GM11168 (cell line): ENCODE measurements around the gene MCM9.
"Not testable (repeated sequence)": the region's sequence is repeated elsewhere in the genome, so short reads cannot be mapped to it uniquely, and the experiment has no call there.

Source experiments
- in situ Hi-C: fragments of 300-500 bp; cut with MboI; formaldehyde crosslinking; loops from one replicate; pipeline ENCODE4 v1.12.0; 2022; ENCODE audit warnings: low sequenced_read_pairs; ENCODE audit not compliant: unreplicated experiment

The MCM9 gene

GRCh38 chr6:118776607-118777549 lies 158.1 kb downstream of the MCM9 start:
- in situ Hi-C loops = loop anchor here (10.0 to 25.0 kb wide), 2 partner anchors 62 to 490 kb away; no protein-coding TSS in a partner anchor

DNA sequence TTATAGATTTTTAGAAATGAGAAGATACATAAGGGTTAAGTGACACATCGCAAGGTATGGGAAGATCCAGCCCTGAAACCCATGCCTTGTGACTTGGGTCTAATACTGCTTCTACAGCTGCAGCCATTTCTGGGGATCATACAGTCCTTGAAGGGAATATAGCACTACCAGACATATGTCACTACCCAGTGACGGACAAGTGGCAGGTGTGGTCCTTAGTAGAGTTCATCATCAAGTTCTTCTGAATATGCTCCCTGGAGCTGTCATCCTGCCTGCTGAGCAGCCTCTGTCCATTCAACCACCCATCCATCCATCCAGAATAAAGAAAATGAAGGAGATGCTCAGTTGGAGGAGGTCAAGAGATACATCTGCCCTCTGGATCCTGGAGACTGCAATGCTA lies 159.6 kb downstream of the MCM9 start:
- in situ Hi-C loops = loop anchor here (10.0 to 25.0 kb wide), 2 partner anchors 61 to 488 kb away; no protein-coding TSS in a partner anchor

DNA sequence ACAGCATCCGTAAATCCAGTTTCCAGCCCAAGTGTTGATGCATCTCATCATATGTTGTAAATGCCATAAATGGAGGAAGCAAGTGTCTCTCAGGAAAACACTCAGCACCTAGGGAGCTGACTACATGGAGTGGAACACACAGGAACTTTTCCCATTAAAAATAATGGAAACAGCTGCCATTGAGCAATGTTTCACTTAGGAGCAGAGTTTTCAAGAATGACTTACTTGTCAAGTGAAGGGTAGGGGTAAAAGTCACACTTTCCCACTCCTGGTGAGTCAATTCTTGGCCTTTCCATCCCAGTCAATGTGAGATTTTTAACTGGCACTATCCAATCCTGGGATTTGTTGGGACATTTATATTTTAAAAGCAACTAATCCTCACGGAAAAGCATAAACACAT lies 160.4 kb downstream of the MCM9 start:
- in situ Hi-C loops = loop anchor here (10.0 kb wide), 1 partner anchor 60 kb away; no protein-coding TSS in a partner anchor

- in situ Hi-C loops = loop anchor here (10.0 kb wide), 1 partner anchor 58 kb away; no protein-coding TSS in a partner anchor
These were observed 162.1 kb downstream of the MCM9 start for GRCh38 chr6:118772886-118773285.

DNA sequence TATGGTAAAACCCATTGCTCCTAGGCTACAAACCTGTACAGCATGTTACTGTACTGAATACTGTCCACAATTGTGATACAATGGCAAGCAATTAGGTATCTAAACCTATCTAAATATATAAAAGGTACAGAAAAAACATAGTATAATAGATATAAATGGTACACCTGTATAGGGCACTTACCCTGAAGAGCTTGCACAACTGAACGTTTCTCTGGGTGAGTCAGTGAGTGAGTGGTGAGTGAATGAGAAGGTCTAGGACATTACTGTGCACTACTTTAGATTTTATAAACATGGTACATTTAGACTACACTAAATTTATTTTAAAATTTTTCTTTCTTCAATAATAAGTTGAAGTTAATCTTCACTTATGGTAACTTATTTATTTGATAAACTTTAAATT lies 163.7 kb downstream of the MCM9 start:
- in situ Hi-C loops = loop anchor here (10.0 kb wide), 1 partner anchor 56 kb away; no protein-coding TSS in a partner anchor

- in situ Hi-C loops = loop anchor here (10.0 kb wide), 1 partner anchor 56 kb away; no protein-coding TSS in a partner anchor
These were observed 164.1 kb downstream of the MCM9 start for GRCh38 chr6:118770835-118771234.

GRCh38 chr6:118770112-118770788 lies 164.7 kb downstream of the MCM9 start:
- in situ Hi-C loops = loop anchor here (10.0 kb wide), 1 partner anchor 55 kb away; no protein-coding TSS in a partner anchor

DNA sequence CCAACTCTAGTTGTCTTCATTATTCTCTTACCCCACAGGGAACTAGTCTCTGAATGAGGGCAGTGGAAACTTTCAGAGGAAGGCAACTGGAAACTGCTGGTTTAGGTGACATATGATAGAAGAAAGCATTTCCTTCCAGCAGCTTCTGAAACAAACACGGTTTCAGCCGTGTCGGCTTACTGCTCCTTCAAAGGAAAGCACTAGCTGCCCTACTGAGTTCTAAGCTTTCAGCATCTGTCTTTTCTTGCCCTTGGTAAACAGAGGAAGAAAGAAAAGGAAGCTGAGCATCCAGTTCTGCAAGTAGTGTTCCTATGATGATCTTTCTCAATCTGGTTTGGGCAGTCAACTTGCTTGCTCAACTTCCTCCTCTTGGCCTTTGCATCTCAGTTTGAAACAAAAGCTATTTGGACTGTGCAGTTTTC lies 166.0 kb downstream of the MCM9 start:
- in situ Hi-C loops = no loop called here

DNA sequence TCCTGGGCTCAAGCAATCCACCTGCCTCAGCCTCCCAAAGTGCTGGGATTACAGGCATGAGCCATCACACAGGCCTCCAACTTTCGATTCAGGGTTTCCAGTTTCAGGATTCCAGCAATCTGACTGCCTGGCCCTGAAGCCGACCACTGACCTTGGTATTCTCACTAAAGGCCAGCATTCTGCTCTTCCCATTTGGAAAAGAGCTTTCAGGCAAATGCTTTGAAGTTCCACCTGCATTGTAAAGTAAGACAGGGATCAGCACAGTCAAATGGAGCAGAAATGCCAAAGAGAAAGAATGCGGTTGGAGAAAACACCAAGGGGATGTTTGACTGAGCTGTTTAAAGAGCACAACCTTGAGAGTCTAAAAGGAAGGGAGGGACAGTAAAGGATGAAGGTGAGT lies 166.5 kb downstream of the MCM9 start:
- in situ Hi-C loops = no loop called here

- in situ Hi-C loops = not testable (repeated sequence)
These were observed 169.6 kb downstream of the MCM9 start for GRCh38 chr6:118765316-118765715.

DNA sequence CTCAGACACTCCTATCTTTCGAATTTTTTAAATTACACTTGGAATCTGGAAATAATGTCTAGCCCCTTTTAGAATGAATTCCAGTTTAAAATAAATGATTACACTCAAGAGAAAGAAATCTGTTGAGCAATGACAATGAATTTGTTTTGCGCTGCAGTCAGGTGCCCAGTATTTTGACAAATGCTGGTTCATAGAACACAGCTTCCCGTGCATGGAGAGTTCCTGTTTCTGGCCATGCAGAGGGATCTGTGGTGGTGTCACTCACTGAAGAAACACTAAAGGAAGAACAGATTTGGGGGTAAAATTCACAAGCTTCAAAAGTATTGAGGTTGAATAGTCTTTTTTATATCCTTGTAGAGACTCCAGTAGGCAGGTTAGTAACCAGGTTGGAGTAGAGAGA lies 170.2 kb downstream of the MCM9 start:
- in situ Hi-C loops = no loop called here
